ENCODE results near the gene ACAP1. TPM values are rescaled to one million over a fixed set of nuclear protein-coding genes. Genes with fewer than 3 reads are reported as not detected.

ACAP1 gene
- total RNA-seq, 1 experiment from 2014 or later, result 8.8 TPM

DNA sequence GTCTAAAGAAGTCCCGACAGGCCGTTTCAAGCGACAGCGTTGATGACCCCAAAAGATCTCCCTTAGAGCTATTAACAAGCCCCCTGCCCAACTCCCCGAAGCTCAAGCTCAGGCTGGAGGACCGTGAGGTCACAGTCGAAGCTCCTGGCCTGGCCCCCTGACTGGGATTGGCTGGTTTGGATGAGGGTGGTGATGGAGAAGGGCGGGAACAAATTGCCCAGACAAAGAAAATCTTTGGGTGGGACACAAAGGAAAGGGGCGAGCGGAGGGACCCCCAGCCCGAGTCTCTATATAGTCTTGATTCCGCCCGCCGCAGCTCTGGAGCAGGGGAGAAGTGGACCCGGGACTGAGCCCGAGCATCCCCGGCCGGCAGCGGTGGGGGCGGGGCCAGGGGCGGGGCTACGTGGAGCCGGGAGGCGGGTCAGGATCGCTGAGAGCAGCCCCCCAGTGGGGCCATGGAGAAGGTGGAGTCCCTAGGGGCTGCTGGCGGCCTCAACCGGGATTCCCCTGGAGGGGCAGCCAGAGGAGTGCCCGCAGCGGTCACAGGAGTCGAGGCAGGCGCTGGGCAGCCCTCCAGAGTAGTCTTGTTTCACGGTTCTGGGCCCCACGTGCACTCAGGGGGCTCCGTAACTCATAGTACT lies 6.2 kb upstream of the ACAP1 start:
- Histone ChIP-seq H3K27ac (ENCODE audit: low read depth, low read length) (peak overlapping the region; percentile 81), H3K4me3 (replicated peaks in 1 of 2; ENCODE audit: low read depth in 1 of 2, low read length in 2 of 2) (peak overlapping the region; percentile 98 to 99), H3K4me2 (ENCODE audit: low read length) (peak overlapping the region; percentile 77), H3K4me1 (ENCODE audit: control insufficient read depth in 1 of 2, insufficient read depth in 2 of 2, low read length in 2 of 2) (peaks cover 3 to 29% of the 10 kb centered on the region in 2 experiments; a peak in 3 of 4 replicates), H3K36me3 (ENCODE audit: control insufficient read depth in 1 of 2, insufficient read depth in 2 of 2, low read length in 2 of 2) (peaks cover 0 to 6% of the 10 kb centered on the region in 2 experiments; a peak in 2 of 4 replicates), H3K9me2 (ENCODE audit: insufficient read depth) (no peaks in the 10 kb centered on the region), H4K20me1 (ENCODE audit: insufficient read depth) (no peaks in the 10 kb centered on the region), H3K79me2 (ENCODE audit: insufficient read depth, low read length) (peaks cover 20% of the 10 kb centered on the region; the same call in 1 of the 2 replicates), H3K9me3 (ENCODE audit: control insufficient read depth in 1 of 2, insufficient read depth in 1 of 2, low read depth in 1 of 2, low read length in 2 of 2) (no peaks in the 10 kb centered on the region), H2AFZ (ENCODE audit: low read depth, low read length, poor library complexity, severe bottlenecking) (no peak overlapping the region), H3K27me3 (ENCODE audit: insufficient read depth, low read length) (no peaks in the 10 kb centered on the region), H3K9ac (ENCODE audit: low read length) (peak overlapping the region; percentile 93)
- TSS peak; percentile 69 for BruUV-seq (replicated peaks)
- POLR2A ChIA-PET, result interaction anchor here (0.8 to 2.0 kb wide), 13 partner anchors 15 to 843 kb away, joined by 3 to 11 read pairs (median 5); partner anchors contain the start of genes ACADVL, DLG4, GABARAP and MPDU1
- DNase-seq (ENCODE audit: low read depth, low spot score) (peak; percentile 64), ATAC-seq (peak; percentile 80)
- intact Hi-C loops (cut with micrococcal nuclease), result no loop called here
- TF ChIP-seq RAD21 (IDR thresholded peaks at IDR 0.05; ENCODE audit: low read depth) (no peak), ZFX (IDR thresholded peaks at IDR 0.05) (no peak), SRF (IDR thresholded peaks at IDR 0.05; ENCODE audit: low read depth) (no peak), EGR1 (IDR thresholded peaks at IDR 0.05; ENCODE audit: low read depth) (no peak), JUND (IDR thresholded peaks at IDR 0.05) (no peak), CBX3 (IDR thresholded peaks at IDR 0.05; ENCODE audit: low read depth) (no peak), EZH2phosphoT487 (IDR thresholded peaks at IDR 0.05; ENCODE audit: borderline replicate concordance) (no peak), SIN3A (IDR thresholded peaks at IDR 0.05; ENCODE audit: low read depth) (no peak), CEBPB (IDR thresholded peaks at IDR 0.05; ENCODE audit: low read depth) (no peak)
- TF ChIP-seq, protein P1, sequence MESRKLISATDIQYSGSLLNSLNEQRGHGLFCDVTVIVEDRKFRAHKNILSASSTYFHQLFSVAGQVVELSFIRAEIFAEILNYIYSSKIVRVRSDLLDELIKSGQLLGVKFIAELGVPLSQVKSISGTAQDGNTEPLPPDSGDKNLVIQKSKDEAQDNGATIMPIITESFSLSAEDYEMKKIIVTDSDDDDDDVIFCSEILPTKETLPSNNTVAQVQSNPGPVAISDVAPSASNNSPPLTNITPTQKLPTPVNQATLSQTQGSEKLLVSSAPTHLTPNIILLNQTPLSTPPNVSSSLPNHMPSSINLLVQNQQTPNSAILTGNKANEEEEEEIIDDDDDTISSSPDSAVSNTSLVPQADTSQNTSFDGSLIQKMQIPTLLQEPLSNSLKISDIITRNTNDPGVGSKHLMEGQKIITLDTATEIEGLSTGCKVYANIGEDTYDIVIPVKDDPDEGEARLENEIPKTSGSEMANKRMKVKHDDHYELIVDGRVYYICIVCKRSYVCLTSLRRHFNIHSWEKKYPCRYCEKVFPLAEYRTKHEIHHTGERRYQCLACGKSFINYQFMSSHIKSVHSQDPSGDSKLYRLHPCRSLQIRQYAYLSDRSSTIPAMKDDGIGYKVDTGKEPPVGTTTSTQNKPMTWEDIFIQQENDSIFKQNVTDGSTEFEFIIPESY (IDR thresholded peaks at IDR 0.05; ENCODE audit: extremely low read depth, insufficient replicate concordance, low read length), result no peak
- TF ChIP-seq, protein P2, sequence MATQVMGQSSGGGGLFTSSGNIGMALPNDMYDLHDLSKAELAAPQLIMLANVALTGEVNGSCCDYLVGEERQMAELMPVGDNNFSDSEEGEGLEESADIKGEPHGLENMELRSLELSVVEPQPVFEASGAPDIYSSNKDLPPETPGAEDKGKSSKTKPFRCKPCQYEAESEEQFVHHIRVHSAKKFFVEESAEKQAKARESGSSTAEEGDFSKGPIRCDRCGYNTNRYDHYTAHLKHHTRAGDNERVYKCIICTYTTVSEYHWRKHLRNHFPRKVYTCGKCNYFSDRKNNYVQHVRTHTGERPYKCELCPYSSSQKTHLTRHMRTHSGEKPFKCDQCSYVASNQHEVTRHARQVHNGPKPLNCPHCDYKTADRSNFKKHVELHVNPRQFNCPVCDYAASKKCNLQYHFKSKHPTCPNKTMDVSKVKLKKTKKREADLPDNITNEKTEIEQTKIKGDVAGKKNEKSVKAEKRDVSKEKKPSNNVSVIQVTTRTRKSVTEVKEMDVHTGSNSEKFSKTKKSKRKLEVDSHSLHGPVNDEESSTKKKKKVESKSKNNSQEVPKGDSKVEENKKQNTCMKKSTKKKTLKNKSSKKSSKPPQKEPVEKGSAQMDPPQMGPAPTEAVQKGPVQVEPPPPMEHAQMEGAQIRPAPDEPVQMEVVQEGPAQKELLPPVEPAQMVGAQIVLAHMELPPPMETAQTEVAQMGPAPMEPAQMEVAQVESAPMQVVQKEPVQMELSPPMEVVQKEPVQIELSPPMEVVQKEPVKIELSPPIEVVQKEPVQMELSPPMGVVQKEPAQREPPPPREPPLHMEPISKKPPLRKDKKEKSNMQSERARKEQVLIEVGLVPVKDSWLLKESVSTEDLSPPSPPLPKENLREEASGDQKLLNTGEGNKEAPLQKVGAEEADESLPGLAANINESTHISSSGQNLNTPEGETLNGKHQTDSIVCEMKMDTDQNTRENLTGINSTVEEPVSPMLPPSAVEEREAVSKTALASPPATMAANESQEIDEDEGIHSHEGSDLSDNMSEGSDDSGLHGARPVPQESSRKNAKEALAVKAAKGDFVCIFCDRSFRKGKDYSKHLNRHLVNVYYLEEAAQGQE (IDR thresholded peaks at IDR 0.05; ENCODE audit: low read depth), result no peak
- CTCF ChIA-PET, result interaction anchor here (0.7 to 2.2 kb wide), 12 partner anchors 9 to 284 kb away, joined by 3 to 12 read pairs (median 6); partner anchors contain the start of genes ACADVL, DLG4, GPS2 and SENP3
- RAD21 ChIA-PET (ENCODE audit: low non-redundant PET in 1 of 2, low total read pairs in 2 of 2, uncharacterized antibody in 2 of 2, unreplicated experiment in 2 of 2), result interaction anchor here in 1 of 2 experiments (0.8 kb wide), 2 partner anchors 14 to 74 kb away, joined by 3 to 5 read pairs; partner anchors contain the start of gene TMEM256

Data from HCT116 (cell line).